GM23248 (cell line): ENCODE results near the gene PLXDC2. TPM values are rescaled to one million over a fixed set of nuclear protein-coding genes. Genes with fewer than 3 reads are reported as not detected.

Source experiments
- DNase-seq: peaks from one replicate; pipeline ENCODE4 v3.0.0-alpha.2; 2015
- H2AFZ ChIP-seq: fragments of 200-600 bp; sonication (generic); 2 replicates; pipeline ENCODE4 v1.6.1; 2016; ENCODE audit warnings: antibody characterized with exemption
- H3F3A ChIP-seq: fragments of 200-600 bp; sonication (generic); 2 replicates; pipeline ENCODE4 v1.6.1; 2016; ENCODE audit warnings: mild to moderate bottlenecking, antibody characterized with exemption, mixed run types; ENCODE audit not compliant: insufficient read depth
- H3K27ac ChIP-seq: fragments of 200-600 bp; sonication (generic); 2 replicates; pipeline ENCODE4 v1.5.1; 2016; ENCODE audit warnings: mild to moderate bottlenecking
- H3K27me3 ChIP-seq: fragments of 200-600 bp; sonication (generic); replicated peaks from 2 replicates; pipeline ENCODE4 v1.6.1; 2016; ENCODE audit warnings: mild to moderate bottlenecking; ENCODE audit not compliant: insufficient read depth
- H3K36me3 ChIP-seq: fragments of 200-600 bp; sonication (generic); 2 replicates; pipeline ENCODE4 v1.6.1; 2016; ENCODE audit warnings: low read depth, mild to moderate bottlenecking
- H3K4me1 ChIP-seq: fragments of 200-600 bp; sonication (generic); 2 replicates; pipeline ENCODE4 v1.6.1; 2016; ENCODE audit warnings: mild to moderate bottlenecking; ENCODE audit not compliant: insufficient read depth
- H3K4me2 ChIP-seq: fragments of 200-600 bp; sonication (generic); one replicate; pipeline ENCODE4 v1.6.1; 2016; ENCODE audit warnings: mild to moderate bottlenecking; ENCODE audit not compliant: unreplicated experiment
- H3K4me3 ChIP-seq: fragments of 200-600 bp; sonication (generic); 2 replicates; pipeline ENCODE4 v1.5.1; 2016; ENCODE audit warnings: mild to moderate bottlenecking
- H3K79me2 ChIP-seq: fragments of 200-600 bp; sonication (generic); 2 replicates; pipeline ENCODE4 v1.6.1; 2016; ENCODE audit warnings: mild to moderate bottlenecking; ENCODE audit not compliant: insufficient read depth
- H3K9ac ChIP-seq: fragments of 200-600 bp; sonication (generic); 2 replicates; pipeline ENCODE4 v1.6.1; 2016; ENCODE audit warnings: mild to moderate bottlenecking
- H3K9me2 ChIP-seq: fragments of 200-600 bp; sonication (generic); 2 replicates; pipeline ENCODE4 v1.6.1; 2016; ENCODE audit warnings: mixed run types, mild to moderate bottlenecking, moderate library complexity; ENCODE audit not compliant: insufficient read depth
- H3K9me3 ChIP-seq: fragments of 200-600 bp; sonication (generic); one replicate; pipeline ENCODE4 v1.6.1; 2017; ENCODE audit warnings: low read depth
- H4K20me1 ChIP-seq: fragments of 200-600 bp; sonication (generic); 2 replicates; pipeline ENCODE4 v1.6.0; 2016; ENCODE audit not compliant: insufficient read depth
- EZH2 ChIP-seq: fragments of 200-600 bp; sonication (generic); IDR thresholded peaks from 2 replicates; pipeline ENCODE4 v1.6.1; 2018; ENCODE audit warnings: antibody characterized with exemption, mild to moderate bottlenecking; ENCODE audit not compliant: insufficient read depth, poor library complexity, severe bottlenecking
- EZH2phosphoT487 ChIP-seq: fragments of 200-600 bp; sonication (generic); IDR thresholded peaks from 2 replicates; pipeline ENCODE4 v1.6.1; 2018; ENCODE audit warnings: antibody characterized with exemption, moderate library complexity, mild to moderate bottlenecking, low read depth; ENCODE audit not compliant: insufficient read depth
- WGBS, 2 experiments: methylation state at CpG; one replicate each; pipeline ENCODE4 v1.1.6; 2015 to 2017; ENCODE audit warnings: low lambda C conversion rate in 2 of 2, low coverage in 1 of 2; ENCODE audit errors: missing lambda C conversion rate in 2 of 2; 5-methylcytosine and 5-hydroxymethylcytosine counted together
- in situ Hi-C: fragments of 300-500 bp; cut with MboI; formaldehyde crosslinking; loops from 2 replicates; pipeline ENCODE4 v1.15.0; 2020
- polyA plus RNA-seq: library from polyadenylated mRNA; unstranded; fragments of >200 nt; fragmentation: Nextera tagmentation; extraction: Ambion mirVana; gene quantifications from 2 replicates; pipeline ENCODE4 v1.2.1, GENCODE V29; 2016
- total RNA-seq: library from RNA; depleted of rRNA; stranded (reverse); fragments of >200 nt; shearing (Covaris generic); gene quantifications from 2 replicates; pipeline ENCODE4 v1.2.3, GENCODE V29; 2014

The PLXDC2 gene
- total and polyA plus RNA-seq, 2 experiments from 2014 or later, result 0.81 to 2.3 TPM

DNA sequence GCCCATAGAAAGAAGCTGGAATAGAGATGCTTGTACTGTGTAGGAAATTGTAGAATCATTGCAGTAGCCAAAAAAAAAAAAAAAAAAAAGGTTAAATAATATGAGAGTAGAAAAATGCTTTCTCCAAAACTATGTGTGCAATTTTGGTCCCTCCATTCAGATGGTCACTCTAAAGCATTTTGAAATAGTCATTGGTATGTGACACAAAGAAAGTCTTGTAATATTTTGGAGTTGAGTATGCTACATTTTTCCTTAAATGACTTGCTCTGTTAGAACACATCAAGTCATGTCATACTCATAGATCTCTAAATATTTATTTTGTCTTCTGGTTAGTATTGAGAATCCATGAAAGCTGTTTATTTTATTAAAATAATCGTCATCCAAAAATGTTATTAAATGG lies 424.4 kb downstream of the PLXDC2 start:
- H3K9me3 ChIP-seq, result no peaks in the 10 kb centered on the region
- H3K36me3 ChIP-seq, result no peaks in the 10 kb centered on the region
- H4K20me1 ChIP-seq, result no peaks in the 10 kb centered on the region
- no peak overlapping the region for H2AFZ ChIP-seq
- TF ChIP-seq EZH2 (no peak), EZH2phosphoT487 (no peak)
- 37 to 44% methylated on average over 1 of the region's 1 CpG for WGBS, 2 experiments
- no peak for DNase-seq
- no peaks in the 10 kb centered on the region for H3K27me3 ChIP-seq
- no peak overlapping the region for H3K27ac ChIP-seq
- H3K9me2 ChIP-seq, result no peaks in the 10 kb centered on the region
- H3F3A ChIP-seq, result no peaks in the 10 kb centered on the region
- no peak overlapping the region for H3K4me3 ChIP-seq
- in situ Hi-C loops, result no loop called here
- no peak overlapping the region for H3K4me2 ChIP-seq
- H3K4me1 ChIP-seq, result no peaks in the 10 kb centered on the region
- H3K79me2 ChIP-seq, result no peaks in the 10 kb centered on the region
- H3K9ac ChIP-seq, result no peak overlapping the region

DNA sequence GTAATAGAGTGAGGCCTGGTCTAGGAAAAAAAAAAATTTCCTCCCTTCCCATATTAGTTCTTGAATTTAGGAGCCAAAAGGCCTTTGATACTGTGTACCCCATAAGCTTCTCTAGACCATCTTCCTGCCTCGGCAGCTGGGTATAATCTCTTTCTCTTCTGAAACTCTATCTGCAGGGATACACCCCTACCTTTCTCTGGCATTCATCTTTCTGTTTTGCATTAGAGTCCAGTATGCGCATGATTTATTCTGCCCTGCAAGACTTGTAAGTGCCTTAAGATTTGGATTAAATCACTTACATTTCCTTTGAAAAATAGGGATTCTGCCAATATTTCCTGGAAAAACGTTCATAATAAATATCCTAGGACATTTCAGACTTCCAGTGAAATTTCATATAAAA lies 431.2 kb downstream of the PLXDC2 start:
- no peak overlapping the region for H2AFZ ChIP-seq
- in situ Hi-C loops, result no loop called here
- no peak overlapping the region for H3K4me3 ChIP-seq
- H3K9me3 ChIP-seq, result no peaks in the 10 kb centered on the region
- WGBS, 2 experiments, result 51 to 57% methylated on average over 3 of the region's 3 CpGs
- H3K9me2 ChIP-seq, result no peaks in the 10 kb centered on the region
- no peaks in the 10 kb centered on the region for H3K36me3 ChIP-seq
- H3K4me2 ChIP-seq, result no peak overlapping the region
- no peaks in the 10 kb centered on the region for H4K20me1 ChIP-seq
- no peak for DNase-seq
- no peaks in the 10 kb centered on the region for H3K4me1 ChIP-seq
- no peak for TF ChIP-seq EZH2
- no peak for TF ChIP-seq EZH2phosphoT487
- H3K79me2 ChIP-seq, result no peaks in the 10 kb centered on the region
- no peak overlapping the region for H3K9ac ChIP-seq
- H3K27ac ChIP-seq, result no peak overlapping the region
- H3F3A ChIP-seq, result no peaks in the 10 kb centered on the region
- H3K27me3 ChIP-seq, result no peaks in the 10 kb centered on the region

DNA sequence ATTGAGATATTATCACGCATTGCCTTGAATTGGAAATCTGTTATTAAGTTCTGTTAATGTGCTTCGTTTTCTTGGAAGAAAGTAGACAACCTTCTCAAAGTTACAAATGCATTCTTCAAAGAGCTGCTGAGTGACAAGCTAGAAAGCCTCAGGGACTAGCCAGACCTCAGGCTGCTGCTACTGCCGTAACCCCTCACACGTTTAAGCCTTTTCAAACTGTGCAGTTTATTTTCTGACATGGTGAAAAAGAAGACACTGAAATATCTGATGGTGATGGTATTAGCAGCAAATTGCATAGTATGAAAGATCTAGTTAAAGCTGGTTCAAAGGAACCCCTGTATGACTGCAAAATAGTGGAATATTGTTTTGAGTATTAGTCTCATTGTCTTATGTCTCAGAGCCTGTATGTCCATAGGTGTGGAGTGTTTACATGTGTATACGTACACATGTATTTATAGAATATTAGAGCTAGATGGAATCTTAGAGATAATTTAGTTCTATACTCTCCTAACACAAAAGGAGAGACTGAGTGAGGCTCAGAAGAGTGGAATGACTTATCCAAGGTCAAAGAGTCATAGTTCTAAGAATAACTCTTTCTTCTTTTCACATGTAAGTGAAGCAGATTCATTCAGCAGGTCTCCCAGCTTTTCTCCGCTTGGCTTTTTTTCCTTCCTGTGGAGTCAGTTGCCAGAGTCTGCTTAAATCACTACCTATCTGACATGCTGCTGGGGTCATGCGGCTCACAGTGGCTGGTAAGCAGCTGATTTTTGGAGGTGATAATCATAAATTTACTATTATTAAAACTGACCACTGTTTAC lies 431.9 kb downstream of the PLXDC2 start:
- Histone ChIP-seq H3K27ac (no peak overlapping the region), H3K9me2 (no peaks in the 10 kb centered on the region), H2AFZ (no peak overlapping the region), H3K4me1 (no peaks in the 10 kb centered on the region), H3K4me2 (no peak overlapping the region), H3K27me3 (no peaks in the 10 kb centered on the region), H3K9me3 (no peaks in the 10 kb centered on the region), H4K20me1 (no peaks in the 10 kb centered on the region), H3K4me3 (no peak overlapping the region), H3K79me2 (no peaks in the 10 kb centered on the region), H3K9ac (no peak overlapping the region), H3K36me3 (no peaks in the 10 kb centered on the region), H3F3A (no peaks in the 10 kb centered on the region)
- no peak for DNase-seq
- in situ Hi-C loops, result no loop called here
- 55 to 60% methylated on average over 7 of the region's 7 CpGs for WGBS, 2 experiments
- TF ChIP-seq EZH2 (no peak), EZH2phosphoT487 (no peak)

DNA sequence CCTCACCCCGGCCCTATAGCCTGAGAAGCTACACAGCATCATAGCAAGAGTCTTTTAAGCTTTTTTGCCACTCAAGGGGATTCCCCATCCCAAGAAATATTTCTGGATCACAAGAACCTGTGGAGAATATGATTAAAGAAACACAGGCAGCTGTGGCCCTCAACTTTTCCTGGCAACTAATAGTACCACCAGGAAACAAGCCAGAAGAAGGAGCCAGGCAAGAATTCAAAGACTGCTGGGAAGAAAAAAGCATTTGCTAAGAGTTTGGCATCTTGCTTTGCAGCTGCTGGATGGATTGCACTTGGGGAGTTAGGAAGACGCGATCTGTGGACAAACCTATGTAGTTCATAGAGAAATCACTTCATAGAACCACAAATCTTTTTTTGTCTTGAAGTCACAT lies 437.8 kb downstream of the PLXDC2 start:
- H3K4me3 ChIP-seq, result no peak overlapping the region
- no peaks in the 10 kb centered on the region for H4K20me1 ChIP-seq
- H2AFZ ChIP-seq, result no peak overlapping the region
- H3K4me2 ChIP-seq, result no peak overlapping the region
- no peak overlapping the region for H3K27ac ChIP-seq
- 5 to 6% methylated on average over 3 of the region's 3 CpGs for WGBS, 2 experiments
- no peaks in the 10 kb centered on the region for H3K27me3 ChIP-seq
- DNase-seq, result no peak
- H3K9me2 ChIP-seq, result no peaks in the 10 kb centered on the region
- peaks cover 1% of the 10 kb centered on the region for H3K9me3 ChIP-seq
- H3K4me1 ChIP-seq, result no peaks in the 10 kb centered on the region
- TF ChIP-seq EZH2phosphoT487 (no peak), EZH2 (no peak)
- in situ Hi-C loops, result no loop called here
- no peaks in the 10 kb centered on the region for H3F3A ChIP-seq
- H3K36me3 ChIP-seq, result no peaks in the 10 kb centered on the region
- H3K9ac ChIP-seq, result no peak overlapping the region
- no peaks in the 10 kb centered on the region for H3K79me2 ChIP-seq

DNA sequence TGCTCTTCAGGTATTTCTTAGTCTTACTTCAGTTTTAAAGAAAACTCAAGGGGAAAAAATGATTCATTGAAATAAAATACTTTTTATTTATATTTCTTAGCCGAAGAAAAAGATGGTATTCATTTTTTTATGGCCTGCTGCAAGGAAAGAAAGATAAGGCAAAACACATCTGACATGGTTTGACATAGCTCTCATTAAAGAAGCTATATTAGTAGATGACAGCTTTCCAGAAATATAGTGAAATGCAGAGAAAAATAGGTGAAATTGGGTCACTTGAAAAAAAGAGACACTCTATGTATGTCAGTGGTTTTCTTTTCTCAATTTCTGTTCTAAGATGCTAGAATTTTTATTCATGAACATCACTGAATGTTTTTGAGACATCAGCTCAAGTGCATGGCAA lies 438.3 kb downstream of the PLXDC2 start:
- H3K36me3 ChIP-seq, result no peaks in the 10 kb centered on the region
- H3K4me1 ChIP-seq, result no peaks in the 10 kb centered on the region
- no peak overlapping the region for H3K4me2 ChIP-seq
- no peak for TF ChIP-seq EZH2phosphoT487
- TF ChIP-seq EZH2, result no peak
- in situ Hi-C loops, result no loop called here
- peaks cover 4% of the 10 kb centered on the region for H3K9me3 ChIP-seq
- no peak for DNase-seq
- H3K79me2 ChIP-seq, result no peaks in the 10 kb centered on the region
- H3K27ac ChIP-seq, result no peak overlapping the region
- no peaks in the 10 kb centered on the region for H3K27me3 ChIP-seq
- H3F3A ChIP-seq, result no peaks in the 10 kb centered on the region
- H3K4me3 ChIP-seq, result no peak overlapping the region
- no peaks in the 10 kb centered on the region for H3K9me2 ChIP-seq
- 23 to 26% methylated on average over 1 of the region's 1 CpG for WGBS, 2 experiments
- no peak overlapping the region for H3K9ac ChIP-seq
- H2AFZ ChIP-seq, result no peak overlapping the region
- no peaks in the 10 kb centered on the region for H4K20me1 ChIP-seq
